ENCODE data around the gene GCC2.

DNA sequence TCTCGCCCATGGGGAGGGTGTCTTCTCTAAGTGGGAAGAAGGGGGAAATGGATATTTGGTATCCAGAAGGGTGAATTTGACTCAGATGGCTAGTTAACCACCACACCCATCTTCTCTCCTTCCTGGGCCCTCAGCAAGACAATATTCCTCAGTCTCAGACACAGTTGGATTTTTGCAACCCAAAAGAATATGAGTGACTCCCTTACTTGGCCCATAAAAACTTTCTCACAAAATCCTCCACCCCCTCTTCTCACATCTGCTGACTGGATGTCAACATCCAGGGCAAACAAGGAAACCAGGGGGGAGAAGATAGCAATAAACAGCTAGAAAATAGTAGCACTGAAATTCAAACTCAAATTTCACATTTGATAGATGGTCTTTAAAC is 35.3 kb upstream of the GCC2 start:
- TF ChIP-seq GATA3 (IDR thresholded peaks at IDR 0.05; ENCODE audit: low read depth, low read length) (no peak), GATA2 (IDR thresholded peaks at IDR 0.05; ENCODE audit: low read depth, low read length) (no peak)

Data from SH-SY5Y (cell line).